PFSK-1 (cell line): ENCODE data around the gene GSX1.

ENCODE experiments used
- POLR2AphosphoS5 ChIP-seq: IDR thresholded peaks from 2 replicates; pipeline ENCODE4 v1.6.1; 2012; ENCODE audit warnings: low read depth, mild to moderate bottlenecking, control low read depth, low read length, moderate library complexity
- REST ChIP-seq, 2 experiments: IDR thresholded peaks; 2 replicates each; pipeline versions ENCODE4 v1.6.1 to v1.8.0; 2011 to 2012; ENCODE audit warnings: low read depth in 2 of 2, low read length in 2 of 2, control low read depth in 1 of 2, inconsistent platforms in 1 of 2, mild to moderate bottlenecking in 1 of 2, moderate library complexity in 1 of 2; ENCODE audit not compliant: insufficient read depth in 1 of 2
- SIN3A ChIP-seq: IDR thresholded peaks from 2 replicates; pipeline ENCODE4 v1.6.1; 2012; ENCODE audit warnings: mild to moderate bottlenecking, low read length, moderate library complexity, borderline replicate concordance; ENCODE audit not compliant: insufficient read depth
- TAF1 ChIP-seq: IDR thresholded peaks from 2 replicates; pipeline ENCODE4 v1.6.1; 2012; ENCODE audit warnings: low read length, control low read depth, borderline replicate concordance; ENCODE audit not compliant: insufficient read depth

GRCh38 chr13:27834095-27834494 lies 41.8 kb downstream of the GSX1 start:
- no peak for TF ChIP-seq REST (IDR thresholded peaks at IDR 0.05; ENCODE audit: insufficient read depth in 1 of 2, low read depth in 2 of 2, low read length in 2 of 2)
- TF ChIP-seq POLR2AphosphoS5 = no peak
- TF ChIP-seq SIN3A = no peak
- no peak for TF ChIP-seq TAF1
